IPS-18c (cell line): ENCODE data around the gene EFCAB6.

ENCODE experiments used
- H3K4me3 ChIP-seq: 2 replicates; pipeline ENCODE4 v1.7.0; 2013; ENCODE audit warnings: low read depth, mild to moderate bottlenecking, low read length, moderate library complexity; ENCODE audit not compliant: insufficient read depth
- H3K9me3 ChIP-seq: one replicate; pipeline ENCODE4 v1.6.1; 2013; ENCODE audit warnings: mild to moderate bottlenecking, low read length, moderate library complexity; ENCODE audit not compliant: control insufficient read depth, insufficient read depth

The EFCAB6 gene

GRCh38 chr22:43566561-43567332 lies 245.4 kb downstream of the EFCAB6 start:
- H3K4me3 ChIP-seq = no peak overlapping the region
- H3K9me3 ChIP-seq = peaks cover 7% of the 10 kb centered on the region

DNA sequence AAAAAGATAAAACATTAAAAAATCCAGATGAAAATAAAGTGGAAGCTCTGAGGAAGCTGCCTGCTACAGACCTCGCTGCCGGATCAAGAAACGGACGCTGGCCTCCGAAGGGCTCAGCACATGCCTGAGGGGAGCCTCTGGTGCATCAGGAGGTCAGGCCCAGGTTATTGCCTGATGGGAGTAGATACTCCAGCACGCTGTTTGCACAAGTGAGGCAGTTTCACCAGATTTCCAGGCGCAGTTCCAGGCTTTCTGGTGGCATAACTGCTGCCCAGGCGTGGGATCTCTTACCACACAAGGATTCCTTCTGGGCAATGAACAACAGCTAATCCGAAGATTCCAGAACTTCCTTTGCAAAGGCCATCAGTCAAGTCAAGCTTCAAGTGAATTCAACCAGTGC lies 246.1 kb downstream of the EFCAB6 start:
- Histone ChIP-seq H3K9me3 (peaks cover 7% of the 10 kb centered on the region), H3K4me3 (no peak overlapping the region)

GRCh38 chr22:43564859-43565258 lies 247.2 kb downstream of the EFCAB6 start:
- Histone ChIP-seq H3K4me3 (no peak overlapping the region), H3K9me3 (peaks cover 7% of the 10 kb centered on the region)

DNA sequence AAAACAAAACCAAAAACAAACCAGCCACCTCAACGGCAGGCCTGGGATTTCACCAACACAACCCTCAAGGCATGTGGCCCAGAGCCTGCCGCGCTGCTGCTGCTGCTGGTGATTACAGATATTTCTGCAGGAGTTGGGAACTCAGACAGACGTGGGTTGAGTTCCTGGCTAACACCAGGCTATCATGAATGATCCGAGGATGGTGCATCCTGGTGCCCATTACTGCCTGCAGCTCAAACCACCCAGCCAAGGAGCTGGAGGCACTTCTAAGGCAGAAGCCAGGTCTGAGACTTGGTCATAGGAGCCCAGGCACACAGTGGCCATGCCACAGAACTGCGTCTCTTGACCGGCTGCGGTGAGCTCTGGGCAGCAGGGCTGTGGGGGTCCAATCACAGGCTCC lies 248.5 kb downstream of the EFCAB6 start:
- Histone ChIP-seq H3K4me3 (no peak overlapping the region), H3K9me3 (peaks cover 7% of the 10 kb centered on the region)

DNA sequence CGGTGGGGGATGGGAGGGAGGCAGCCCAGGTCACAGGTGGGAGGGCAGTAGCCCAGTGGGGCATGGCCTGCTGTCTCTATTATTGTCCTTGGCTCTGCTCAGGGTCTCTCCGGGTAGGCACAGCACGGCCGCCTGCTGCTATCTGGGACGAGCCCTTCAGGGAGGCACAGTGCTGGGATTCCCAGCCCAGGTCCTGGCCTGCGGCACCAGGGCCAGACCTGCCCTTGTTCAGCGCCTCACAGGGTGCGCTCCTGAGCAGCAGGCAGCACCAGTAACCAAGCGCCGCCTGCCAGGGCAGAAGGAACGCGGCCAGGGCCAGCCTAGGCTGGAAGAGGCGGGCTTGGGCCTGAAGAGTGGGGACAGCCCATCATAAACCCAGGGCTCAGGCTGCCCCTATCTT lies 249.3 kb downstream of the EFCAB6 start:
- no peak overlapping the region for H3K4me3 ChIP-seq
- H3K9me3 ChIP-seq = peaks cover 7% of the 10 kb centered on the region

GRCh38 chr22:43561415-43562178 lies 250.5 kb downstream of the EFCAB6 start:
- peaks cover 5% of the 10 kb centered on the region for H3K9me3 ChIP-seq
- no peak overlapping the region for H3K4me3 ChIP-seq

- H3K4me3 ChIP-seq = no peak overlapping the region
- H3K9me3 ChIP-seq = peaks cover 5% of the 10 kb centered on the region
These were observed 251.5 kb downstream of the EFCAB6 start for GRCh38 chr22:43560651-43561050.

DNA sequence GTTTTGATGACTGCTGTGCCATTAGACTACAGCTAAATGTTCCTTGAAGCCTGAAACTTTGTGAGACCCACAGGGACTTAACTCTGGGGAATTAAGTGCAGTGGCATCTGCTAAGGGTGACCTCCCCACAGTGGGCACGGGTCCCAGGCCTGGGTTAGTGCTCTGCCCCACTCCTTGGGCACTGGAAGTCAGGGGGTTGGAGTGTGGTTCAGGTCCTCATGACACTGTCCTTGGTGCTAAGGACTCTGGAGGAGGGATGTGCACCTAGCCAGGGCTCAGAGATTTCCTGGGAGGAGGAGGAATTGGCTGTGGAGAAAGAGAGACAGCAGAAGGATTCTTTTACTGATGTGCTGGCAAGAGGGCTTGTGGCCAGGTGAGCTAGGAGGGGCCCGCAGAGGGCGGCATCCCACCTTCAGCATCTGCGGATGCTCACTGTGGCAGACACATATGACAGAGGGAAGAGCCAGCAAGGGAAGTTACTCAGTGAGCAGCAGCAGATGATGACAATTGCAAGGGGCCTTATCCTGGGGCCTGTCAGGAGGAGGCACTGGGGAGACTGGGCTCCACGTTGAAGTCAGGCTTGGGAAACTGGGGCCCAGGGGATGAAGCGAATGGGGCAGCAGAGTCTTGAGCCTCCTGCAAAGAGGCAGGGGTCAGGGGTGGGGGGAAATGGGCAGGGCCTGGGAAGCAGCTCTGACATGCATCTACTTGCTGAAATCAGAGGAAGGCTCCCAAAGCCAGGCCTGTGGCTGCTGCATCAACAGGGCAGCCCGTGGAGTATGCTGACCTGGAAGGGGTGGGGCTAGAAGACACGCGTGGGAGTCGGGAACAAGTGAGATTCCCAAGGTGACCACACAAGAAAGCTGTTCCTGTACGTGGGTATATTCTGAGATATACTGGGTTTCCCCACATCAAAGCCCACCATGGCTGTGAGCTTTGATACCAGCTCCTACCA lies 256.3 kb downstream of the EFCAB6 start:
- Histone ChIP-seq H3K4me3 (no peak overlapping the region), H3K9me3 (no peaks in the 10 kb centered on the region)

- Histone ChIP-seq H3K4me3 (no peak overlapping the region), H3K9me3 (no peaks in the 10 kb centered on the region)
These were observed 257.3 kb downstream of the EFCAB6 start for GRCh38 chr22:43554694-43555365.

DNA sequence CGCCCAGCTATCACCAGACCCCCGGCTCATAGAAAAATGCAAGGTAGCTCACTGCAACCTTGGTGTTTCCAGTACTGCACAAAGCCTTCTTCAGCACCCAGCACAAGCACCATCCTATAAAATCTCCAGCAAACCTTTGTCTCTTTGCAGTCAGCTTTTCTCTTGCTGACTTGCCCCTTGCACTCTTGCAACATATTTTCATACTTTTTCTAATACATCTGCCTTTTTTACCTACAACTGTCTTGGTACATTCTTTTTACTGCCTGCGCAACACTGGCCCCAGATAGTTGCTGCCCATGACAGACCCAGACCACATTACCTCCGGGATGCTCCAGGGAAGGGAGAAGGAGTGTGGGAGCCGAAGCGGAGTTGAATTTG lies 257.9 kb downstream of the EFCAB6 start:
- Histone ChIP-seq H3K4me3 (no peak overlapping the region), H3K9me3 (no peaks in the 10 kb centered on the region)

DNA sequence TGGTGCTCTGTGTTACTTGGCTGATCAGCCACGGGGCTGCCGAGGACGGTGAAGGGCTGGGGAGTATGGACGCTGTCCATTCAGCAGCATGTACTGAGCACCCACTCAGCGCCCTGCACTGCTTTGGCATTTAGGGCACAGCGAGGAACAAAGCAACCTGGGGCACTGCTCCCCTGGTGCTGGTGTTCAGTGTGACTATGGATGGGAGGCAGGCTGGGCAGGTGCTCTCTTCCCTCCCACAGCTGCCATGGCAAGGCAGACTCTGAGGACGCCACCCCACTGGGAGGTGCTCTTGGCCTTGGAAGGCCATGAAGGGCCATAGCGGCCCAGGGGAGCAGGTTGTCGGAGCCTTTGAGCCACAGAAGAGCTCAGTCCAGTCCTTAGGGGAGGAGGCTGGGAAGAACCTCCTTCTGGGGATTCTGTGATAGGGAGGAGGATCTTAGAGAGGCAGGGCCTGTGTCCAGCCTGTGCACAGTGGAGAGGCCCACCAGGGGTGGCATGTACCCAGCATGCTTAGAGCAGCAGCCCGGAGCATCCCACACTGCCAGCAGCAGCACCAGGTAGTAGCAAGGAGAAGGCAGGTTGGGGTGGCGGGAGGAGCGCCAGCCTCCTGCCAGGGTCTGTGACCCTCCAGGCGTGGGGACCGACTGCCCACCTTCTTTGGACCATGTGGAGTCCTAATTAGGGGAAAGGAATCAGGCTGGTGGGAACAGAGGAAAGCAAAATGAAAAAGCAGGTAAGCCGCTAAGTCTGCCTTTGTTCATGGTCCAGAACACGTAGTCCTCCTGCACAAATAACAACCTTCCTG lies 258.4 kb downstream of the EFCAB6 start:
- Histone ChIP-seq H3K9me3 (no peaks in the 10 kb centered on the region), H3K4me3 (no peak overlapping the region)

GRCh38 chr22:43550672-43551071 lies 261.4 kb downstream of the EFCAB6 start:
- Histone ChIP-seq H3K9me3 (no peaks in the 10 kb centered on the region), H3K4me3 (no peak overlapping the region)

DNA sequence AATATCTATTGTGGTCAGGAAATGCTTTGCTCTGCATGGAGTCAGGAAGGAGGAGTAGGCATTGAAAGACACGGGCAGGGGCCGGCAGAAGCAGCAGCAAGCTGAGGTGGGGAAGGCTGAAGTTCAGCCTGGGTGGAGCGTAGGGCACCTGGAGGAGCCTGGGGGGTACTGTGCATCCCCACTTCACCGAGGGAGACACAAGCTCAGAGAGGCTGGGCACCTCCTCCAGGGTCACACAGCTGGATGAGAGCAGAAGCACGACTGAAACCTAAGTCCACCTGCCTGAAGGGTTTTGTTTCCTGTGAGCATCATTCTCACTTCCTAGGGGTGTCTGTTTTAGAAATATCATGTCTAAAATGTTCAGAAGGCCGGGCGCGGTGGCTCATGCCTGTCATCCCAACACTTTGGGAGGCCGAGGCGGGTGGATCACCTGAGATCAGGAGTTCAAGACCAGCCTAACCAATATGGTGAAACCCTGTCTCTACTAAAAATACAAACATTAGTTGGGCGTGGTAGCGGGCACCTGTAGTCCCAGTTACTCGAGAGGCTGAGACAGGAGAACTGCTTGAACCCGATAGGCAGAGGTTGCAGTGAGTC lies 262.0 kb downstream of the EFCAB6 start:
- Histone ChIP-seq H3K4me3 (no peak overlapping the region), H3K9me3 (no peaks in the 10 kb centered on the region)

GRCh38 chr22:43546186-43546585 lies 265.9 kb downstream of the EFCAB6 start:
- no peak overlapping the region for H3K4me3 ChIP-seq
- peaks cover 3% of the 10 kb centered on the region for H3K9me3 ChIP-seq

DNA sequence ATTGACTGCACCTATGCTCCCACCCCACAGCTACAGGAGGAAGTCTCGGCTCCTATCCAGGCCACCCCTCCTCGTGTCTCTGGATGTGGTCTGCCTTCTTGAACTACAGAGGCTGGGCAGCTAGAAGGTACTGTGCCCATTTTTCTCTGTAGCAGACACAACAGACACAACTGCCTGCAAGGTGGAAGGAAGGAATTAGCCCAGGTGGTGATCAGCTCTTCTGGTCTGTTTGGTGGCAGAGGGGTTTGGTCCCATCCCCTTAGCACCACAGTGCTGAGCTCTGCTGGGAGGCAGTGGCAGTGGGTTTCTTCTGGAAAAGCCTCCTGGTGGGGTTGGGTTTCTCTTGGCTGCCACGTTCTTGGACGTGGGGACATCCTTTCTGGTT lies 267.8 kb downstream of the EFCAB6 start:
- H3K9me3 ChIP-seq = peaks cover 3% of the 10 kb centered on the region
- no peak overlapping the region for H3K4me3 ChIP-seq
